Measurements from ENCODE around the gene NME8. TPM values are rescaled to one million over a fixed set of nuclear protein-coding genes. Genes with fewer than 3 reads are reported as not detected.

NME8 gene
- total and polyA plus RNA-seq, 2 of the 4 experiments (the other 2 are of a cell fraction), result not detected

- H2AK9ac ChIP-seq (replicated peaks; ENCODE audit: low read depth, low read length, poor library complexity), result no peak overlapping the region
- no peak overlapping the region for H3K23ac ChIP-seq (ENCODE audit: low read depth, low read length)
- no peaks in the 10 kb centered on the region for H4K20me1 ChIP-seq (ENCODE audit: insufficient read depth, low read length)
- peaks cover 4% of the 10 kb centered on the region; the same call in 1 of the 2 replicates for H3K9me3 ChIP-seq (ENCODE audit: control insufficient read depth, insufficient read depth, low read length)
- H3K4ac ChIP-seq (ENCODE audit: low read depth, low read length), result no peak overlapping the region
- H3K56ac ChIP-seq (ENCODE audit: extremely low read depth, insufficient read depth, low read length), result no peak overlapping the region
- no peaks in the 10 kb centered on the region for H3K79me1 ChIP-seq (ENCODE audit: low read depth in 1 of 2, low read length in 2 of 2)
- WGBS, 2 experiments (ENCODE audit: extremely low coverage in 2 of 2, insufficient read length in 1 of 2), result no CpG with 5 or more reads among the region's 2 CpGs
- no peak overlapping the region for H3K27ac ChIP-seq (ENCODE audit: insufficient read depth, low read length)
- BruUV-seq (replicated peaks), result no TSS peak
- H2BK5ac ChIP-seq (ENCODE audit: low read depth, low read length, poor library complexity, severe bottlenecking), result no peak overlapping the region
- no peak overlapping the region for H3K9ac ChIP-seq (ENCODE audit: low read depth, low read length)
- H3K18ac ChIP-seq (ENCODE audit: low read depth, low read length), result no peak overlapping the region
- H4K8ac ChIP-seq (ENCODE audit: low read depth in 2 of 2, low read length in 2 of 2), result no peak overlapping the region
- H2BK120ac ChIP-seq (ENCODE audit: low read depth, low read length), result no peak overlapping the region
- in situ Hi-C loops (cut with MboI; ENCODE audit: low sequenced_read_pairs), result no loop called here
- H2AK5ac ChIP-seq (ENCODE audit: low read depth, low read length), result no peak overlapping the region
- no peak overlapping the region for H2BK15ac ChIP-seq (ENCODE audit: low read depth, low read length)
- H3K4me3 ChIP-seq (ENCODE audit: insufficient read depth, low read depth, low read length), result no peak overlapping the region
- H3K14ac ChIP-seq (replicated peaks; ENCODE audit: low read depth, low read length), result no peak overlapping the region
- ChIA-PET POLR2A (ENCODE audit: unreplicated experiment) (no interaction called here), CTCF (no interaction called here)
- DNase-seq, result no peak
- dilution Hi-C loops (cut with HindIII; ENCODE audit: low sequenced_read_pairs, unreplicated experiment), result no loop called here
- intact Hi-C loops (cut with micrococcal nuclease), result no loop called here
- H3K27me3 ChIP-seq (ENCODE audit: control insufficient read depth, insufficient read depth, low read length), result no peaks in the 10 kb centered on the region
- no peak overlapping the region for H2AFZ ChIP-seq (replicated peaks; ENCODE audit: low read length, poor library complexity)
- no peaks in the 10 kb centered on the region for H3K4me1 ChIP-seq (ENCODE audit: control insufficient read depth, insufficient read depth, low read length)
- H2BK20ac ChIP-seq (ENCODE audit: low read depth, low read length), result no peak overlapping the region
- H3K9me1 ChIP-seq (ENCODE audit: insufficient read depth, low read length), result no peaks in the 10 kb centered on the region
- no peak overlapping the region for H4K91ac ChIP-seq (ENCODE audit: insufficient read depth, low read depth, low read length)
- TF ChIP-seq BHLHE40 (IDR thresholded peaks at IDR 0.05; ENCODE audit: low read depth, low read length), result no peak
- no peaks in the 10 kb centered on the region for H3K36me3 ChIP-seq (ENCODE audit: control insufficient read depth, insufficient read depth, low read length)
- no peak for ATAC-seq (ENCODE audit: low read depth)
- no peak overlapping the region for H4K5ac ChIP-seq (ENCODE audit: low read depth, low read length)
- H3K4me2 ChIP-seq (ENCODE audit: low read depth, low read length), result no peak overlapping the region
Measured at GRCh38 chr7:37932543-37932942, 84.1 kb downstream of the NME8 start.

Data from IMR-90 (cell line).